Ascending aorta (tissue), 2 donors: ENCODE measurements around the gene EIPR1. TPM values are rescaled to one million over a fixed set of nuclear protein-coding genes. Genes with fewer than 3 reads are reported as not detected.
A peak's percentile ranks its signal among the peaks of the same experiment; 100 is the strongest.

ENCODE experiments used
- DNase-seq, 2 donors: peaks; one replicate each; pipeline ENCODE4 v3.0.0-alpha.2; 2019; ENCODE audit warnings: low spot score in 2 of 2
- H3K27ac ChIP-seq, 2 donors: fragments of 200-600 bp; sonication (generic); one replicate each; pipeline ENCODE4 v1.5.1; 2016 to 2017; ENCODE audit warnings: mild to moderate bottlenecking in 1 of 2
- H3K27me3 ChIP-seq: fragments of 200-600 bp; sonication (generic); one replicate; pipeline ENCODE4 v1.5.1; 2017
- H3K36me3 ChIP-seq, 2 donors: fragments of 200-600 bp; sonication (generic); one replicate each; pipeline ENCODE4 v1.5.1; 2016
- H3K4me1 ChIP-seq, 2 donors: fragments of 200-600 bp; sonication (generic); one replicate each; pipeline ENCODE4 v1.5.1; 2016 to 2017; ENCODE audit warnings: mild to moderate bottlenecking in 1 of 2
- H3K4me3 ChIP-seq, 2 donors: fragments of 200-600 bp; sonication (generic); one replicate each; pipeline ENCODE4 v1.5.1; 2016 to 2017; ENCODE audit warnings: mild to moderate bottlenecking in 1 of 2
- H3K9me3 ChIP-seq, 2 donors: fragments of 200-600 bp; sonication (generic); one replicate each; pipeline ENCODE4 v1.5.1; 2016
- intact Hi-C: fragments of 100-400 bp; cut with DNase I; formaldehyde crosslinking; loops from one replicate; pipeline ENCODE4 v1.15.1; 2023
- total RNA-seq: library from RNA; depleted of rRNA; stranded (reverse); fragments of >200 nt; gene quantifications from one replicate; pipeline ENCODE4 v1.1.0, GENCODE V29; 2016
- TF ChIP-seq, protein P1 (sequence below), 3 experiments: fragments of 200-600 bp in 2 of 3; fragments of 450-650 bp in 1 of 3; sonication (generic) in 2 of 3; IDR thresholded peaks; one replicate each; pipeline ENCODE4 v1.5.1; 2016 to 2019; ENCODE audit warnings: antibody characterized with exemption in 3 of 3, mild to moderate bottlenecking in 1 of 3, moderate library complexity in 1 of 3

Gene EIPR1
- total RNA-seq, 1 donor from 2014 or later = 14.5 TPM

DNA sequence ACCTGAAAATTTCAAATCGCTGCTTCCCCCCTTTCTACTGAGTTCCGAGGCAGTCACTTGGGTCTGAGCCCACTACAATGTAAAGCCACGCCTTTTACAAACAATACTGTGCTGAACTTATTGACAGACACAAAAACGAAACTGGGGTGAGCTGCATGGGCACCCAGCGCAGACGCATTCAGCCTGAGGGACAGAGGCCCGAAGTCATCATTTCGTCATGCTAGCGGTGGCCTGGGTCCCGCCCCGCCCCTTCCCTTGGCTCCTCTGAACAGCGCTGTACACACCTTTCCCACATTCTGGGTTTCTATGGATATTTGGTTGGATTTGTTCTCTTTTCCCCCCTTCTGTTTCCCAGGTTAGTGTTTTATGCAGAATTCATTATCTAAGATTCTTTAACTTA is 71.7 kb downstream of the EIPR1 start:
- intact Hi-C loops = no loop called here
- Histone ChIP-seq H3K9me3 (no peaks in the 10 kb centered on the region), H3K27ac (no peak overlapping the region), H3K4me1 (no peaks in the 10 kb centered on the region), H3K36me3 (no peaks in the 10 kb centered on the region), H3K27me3 (no peaks in the 10 kb centered on the region), H3K4me3 (no peak overlapping the region)
- no peak for DNase-seq
- TF ChIP-seq, protein P1, sequence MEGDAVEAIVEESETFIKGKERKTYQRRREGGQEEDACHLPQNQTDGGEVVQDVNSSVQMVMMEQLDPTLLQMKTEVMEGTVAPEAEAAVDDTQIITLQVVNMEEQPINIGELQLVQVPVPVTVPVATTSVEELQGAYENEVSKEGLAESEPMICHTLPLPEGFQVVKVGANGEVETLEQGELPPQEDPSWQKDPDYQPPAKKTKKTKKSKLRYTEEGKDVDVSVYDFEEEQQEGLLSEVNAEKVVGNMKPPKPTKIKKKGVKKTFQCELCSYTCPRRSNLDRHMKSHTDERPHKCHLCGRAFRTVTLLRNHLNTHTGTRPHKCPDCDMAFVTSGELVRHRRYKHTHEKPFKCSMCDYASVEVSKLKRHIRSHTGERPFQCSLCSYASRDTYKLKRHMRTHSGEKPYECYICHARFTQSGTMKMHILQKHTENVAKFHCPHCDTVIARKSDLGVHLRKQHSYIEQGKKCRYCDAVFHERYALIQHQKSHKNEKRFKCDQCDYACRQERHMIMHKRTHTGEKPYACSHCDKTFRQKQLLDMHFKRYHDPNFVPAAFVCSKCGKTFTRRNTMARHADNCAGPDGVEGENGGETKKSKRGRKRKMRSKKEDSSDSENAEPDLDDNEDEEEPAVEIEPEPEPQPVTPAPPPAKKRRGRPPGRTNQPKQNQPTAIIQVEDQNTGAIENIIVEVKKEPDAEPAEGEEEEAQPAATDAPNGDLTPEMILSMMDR (IDR thresholded peaks at IDR 0.05) = no peak

DNA sequence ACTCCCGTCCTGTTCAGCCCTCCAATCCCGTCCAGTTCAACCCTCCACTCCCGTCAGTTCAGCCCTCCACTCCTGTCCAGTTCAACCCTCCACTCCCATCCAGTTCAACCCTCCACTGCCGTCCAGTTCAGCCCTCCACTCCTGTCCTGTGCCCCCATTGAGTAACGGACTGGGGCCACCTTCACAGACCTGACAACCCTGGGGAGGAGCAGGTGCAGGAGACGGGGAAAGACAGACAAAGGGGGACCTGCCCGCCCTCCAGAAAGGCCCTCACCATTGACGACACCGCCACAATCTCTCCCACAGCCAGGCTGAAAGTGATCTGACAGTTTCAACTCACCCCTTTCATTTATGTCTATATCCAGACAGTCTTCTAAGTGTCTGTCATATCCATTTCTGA is 72.2 kb downstream of the EIPR1 start:
- Histone ChIP-seq H3K9me3 (no peaks in the 10 kb centered on the region), H3K4me1 (no peaks in the 10 kb centered on the region), H3K27me3 (no peaks in the 10 kb centered on the region), H3K4me3 (no peak overlapping the region), H3K27ac (no peak overlapping the region), H3K36me3 (no peaks in the 10 kb centered on the region)
- no peak for DNase-seq
- TF ChIP-seq, protein P1 (IDR thresholded peaks at IDR 0.05) = no peak
- intact Hi-C loops = no loop called here

DNA sequence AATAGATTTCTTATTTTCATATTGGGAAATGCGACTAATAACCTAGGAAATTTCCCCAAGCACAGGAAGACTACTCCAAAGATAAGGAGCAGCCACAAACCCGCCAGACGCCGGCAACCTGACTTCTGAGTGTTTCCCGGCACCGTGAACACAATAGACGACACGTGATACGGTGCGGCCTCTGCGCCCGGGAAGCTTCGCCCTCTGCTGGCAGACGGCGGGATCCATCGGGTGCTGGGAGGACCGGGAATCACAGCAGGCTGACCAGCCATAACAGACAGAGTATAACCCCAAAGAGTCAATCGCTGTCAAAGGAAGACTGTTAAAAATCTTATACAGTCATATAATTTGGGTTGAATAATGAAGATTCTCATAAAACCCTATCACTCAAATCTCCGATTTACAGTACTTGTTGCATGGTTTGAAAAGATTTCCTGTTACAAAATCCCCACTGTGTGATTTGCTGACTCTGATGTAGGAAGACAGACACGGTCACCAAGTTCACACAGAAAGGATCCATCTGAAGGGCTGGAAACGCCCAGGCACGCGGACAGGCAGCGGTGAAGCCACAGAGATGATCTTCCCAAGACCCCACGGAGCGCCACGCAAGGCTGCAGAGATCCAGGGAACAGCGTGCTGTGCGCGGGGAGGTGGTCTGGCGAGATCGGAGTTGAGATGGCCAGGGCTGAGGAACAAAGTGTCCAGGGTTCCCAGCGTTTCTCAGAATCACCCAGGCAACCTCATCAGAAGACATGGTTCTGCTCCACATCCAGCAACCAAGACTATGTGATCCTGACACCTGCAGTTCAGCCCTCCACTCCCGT is 73.8 kb downstream of the EIPR1 start:
- Histone ChIP-seq H3K9me3 (no peaks in the 10 kb centered on the region), H3K27ac (no peak overlapping the region), H3K4me1 (no peaks in the 10 kb centered on the region), H3K27me3 (no peaks in the 10 kb centered on the region), H3K36me3 (no peaks in the 10 kb centered on the region), H3K4me3 (peak overlapping the region; percentile 38 to 45)
- TF ChIP-seq, protein P1 (IDR thresholded peaks at IDR 0.05) = peak; percentile 77 to 90 (median 80)
- intact Hi-C loops = loop anchor here (5.0 kb wide), 1 partner anchor 1451 kb away; no protein-coding TSS in a partner anchor
- peak; percentile 40 to 89 for DNase-seq

DNA sequence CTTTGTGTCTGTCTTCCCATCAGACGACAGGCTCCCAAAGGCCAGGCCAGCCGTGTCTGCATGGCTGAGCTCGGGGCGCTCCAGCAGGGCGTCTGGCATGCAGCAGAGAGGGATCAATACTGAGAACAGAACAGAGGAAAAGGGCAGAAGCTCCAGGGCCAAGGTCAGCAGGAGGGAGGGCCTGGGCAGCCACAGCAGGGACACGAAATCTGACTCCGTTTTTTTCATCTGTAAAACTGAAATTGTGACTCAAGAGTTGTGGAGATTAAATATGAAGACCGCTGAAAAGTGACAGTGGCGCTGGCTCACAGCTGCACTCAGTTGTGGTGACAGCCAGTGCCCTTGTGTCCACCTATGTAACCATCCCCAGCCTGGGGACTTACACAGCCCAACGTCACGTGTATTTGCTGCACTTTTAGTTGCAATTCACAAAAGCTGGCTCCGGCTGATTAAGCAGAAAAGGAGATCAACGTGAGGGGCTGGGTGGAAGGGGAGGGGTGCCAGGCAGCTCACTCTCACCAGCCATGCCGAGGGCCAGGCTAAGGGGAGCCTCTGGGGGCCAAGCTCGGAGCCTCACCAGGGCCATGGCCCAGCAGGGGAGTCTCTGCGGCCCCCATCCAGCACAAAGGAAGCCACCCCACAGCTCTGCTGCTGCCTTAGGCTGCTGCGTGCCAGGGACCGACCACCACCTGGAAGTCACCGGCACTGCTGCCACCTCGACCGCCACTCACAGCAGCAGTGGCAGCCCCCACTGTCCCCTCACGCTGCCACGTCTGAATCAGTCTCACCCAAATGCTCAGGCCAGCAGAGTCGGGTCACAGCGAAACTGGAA is 74.7 kb downstream of the EIPR1 start:
- intact Hi-C loops = loop anchor here (5.0 kb wide), 1 partner anchor 1451 kb away; no protein-coding TSS in a partner anchor

DNA sequence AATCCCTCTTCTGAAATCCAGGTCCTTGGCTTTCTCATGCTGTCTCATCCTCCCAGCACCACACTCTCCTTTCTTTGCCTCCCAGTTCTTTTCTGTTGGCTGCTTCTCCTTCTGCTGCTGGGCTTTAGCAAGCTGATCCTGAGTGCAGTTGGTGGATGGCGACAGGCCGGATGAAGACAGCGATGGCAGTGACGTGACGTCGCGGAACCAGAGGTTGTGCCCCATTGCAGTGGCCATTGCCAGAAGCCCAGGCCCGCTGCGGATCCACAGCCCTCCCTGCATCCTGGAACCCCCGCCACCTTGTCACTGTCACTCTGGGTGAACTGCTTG is 75.2 kb downstream of the EIPR1 start:
- Histone ChIP-seq H3K27me3 (no peaks in the 10 kb centered on the region), H3K27ac (no peak overlapping the region), H3K4me1 (no peaks in the 10 kb centered on the region), H3K36me3 (no peaks in the 10 kb centered on the region), H3K9me3 (no peaks in the 10 kb centered on the region), H3K4me3 (no peak overlapping the region)
- TF ChIP-seq, protein P1 (IDR thresholded peaks at IDR 0.05) = no peak
- DNase-seq = no peak
- intact Hi-C loops = loop anchor here (5.0 kb wide), 1 partner anchor 1450 kb away; no protein-coding TSS in a partner anchor

More for the DNA sequence above, 74.7 kb downstream of the EIPR1 start:
- H3K27me3 ChIP-seq = no peaks in the 10 kb centered on the region
- peak overlapping the region; percentile 38 to 45 for H3K4me3 ChIP-seq
- no peak overlapping the region for H3K27ac ChIP-seq
- TF ChIP-seq, protein P1 (IDR thresholded peaks at IDR 0.05) = no peak
- no peaks in the 10 kb centered on the region for H3K4me1 ChIP-seq
- no peak for DNase-seq
- H3K9me3 ChIP-seq = no peaks in the 10 kb centered on the region
- H3K36me3 ChIP-seq = no peaks in the 10 kb centered on the region
